Activated effector memory CD4-positive, alpha-beta T cell treated with anti-CD3 and anti-CD28 coated beads, Interleukin-2, amount 50 U/mL, for 16 hours (primary cell): ENCODE data around the gene NKX1-1.
"Not testable (repeated sequence)": the region's sequence is repeated elsewhere in the genome, so short reads cannot be mapped to it uniquely, and the experiment has no call there.

Experiments
- DNase-seq: peaks from one replicate; pipeline ENCODE4 v3.0.0-alpha.2; 2020

NKX1-1 gene

GRCh38 chr4:1403591-1404572 lies 2.4 kb downstream of the NKX1-1 start:
- DNase-seq, result peak; percentile 55

GRCh38 chr4:1403177-1403583 lies 3.1 kb downstream of the NKX1-1 start:
- peak; percentile 60 for DNase-seq

GRCh38 chr4:1402516-1403091 lies 3.6 kb downstream of the NKX1-1 start:
- DNase-seq, result peak; percentile 50

GRCh38 chr4:1402021-1402515 lies 4.2 kb downstream of the NKX1-1 start:
- peak; percentile 54 for DNase-seq

GRCh38 chr4:1401409-1402020 lies 4.7 kb downstream of the NKX1-1 start:
- DNase-seq, result peak; percentile 50

- DNase-seq, result peak; percentile 52
Observed at GRCh38 chr4:1400831-1401408, 5.3 kb downstream of the NKX1-1 start.

- peak; percentile 57 for DNase-seq
Observed at GRCh38 chr4:1400191-1400805, 5.9 kb downstream of the NKX1-1 start.

GRCh38 chr4:1399508-1400190 lies 6.6 kb downstream of the NKX1-1 start:
- DNase-seq, result peak; percentile 43

- peak; percentile 44 for DNase-seq
Observed at GRCh38 chr4:1398681-1399507, 7.3 kb downstream of the NKX1-1 start.

GRCh38 chr4:1396806-1397455 lies 9.3 kb downstream of the NKX1-1 start:
- DNase-seq, result no peak

- DNase-seq, result no peak
Observed at GRCh38 chr4:1395941-1396805, 10.1 kb downstream of the NKX1-1 start.

GRCh38 chr4:1395389-1395820 lies 10.8 kb downstream of the NKX1-1 start:
- DNase-seq, result not testable (repeated sequence)

- DNase-seq, result not testable (repeated sequence)
Observed at GRCh38 chr4:1394554-1395388, 11.5 kb downstream of the NKX1-1 start.

- no peak for DNase-seq
Observed at GRCh38 chr4:1393866-1394265, 12.4 kb downstream of the NKX1-1 start.

- DNase-seq, result not testable (repeated sequence)
Observed at GRCh38 chr4:1393363-1393762, 12.9 kb downstream of the NKX1-1 start.

GRCh38 chr4:1385373-1386340 lies 20.6 kb downstream of the NKX1-1 start:
- DNase-seq, result no peak

- no peak for DNase-seq
Observed at GRCh38 chr4:1384675-1385372, 21.4 kb downstream of the NKX1-1 start.
